ENCODE data around the gene METTL25B. TPM values are rescaled to one million over a fixed set of nuclear protein-coding genes. Genes with fewer than 3 reads are reported as not detected.

Gene METTL25B
- total and polyA plus RNA-seq, 8 donors: 16.8 to 64.9 (median 19.6) TPM

DNA sequence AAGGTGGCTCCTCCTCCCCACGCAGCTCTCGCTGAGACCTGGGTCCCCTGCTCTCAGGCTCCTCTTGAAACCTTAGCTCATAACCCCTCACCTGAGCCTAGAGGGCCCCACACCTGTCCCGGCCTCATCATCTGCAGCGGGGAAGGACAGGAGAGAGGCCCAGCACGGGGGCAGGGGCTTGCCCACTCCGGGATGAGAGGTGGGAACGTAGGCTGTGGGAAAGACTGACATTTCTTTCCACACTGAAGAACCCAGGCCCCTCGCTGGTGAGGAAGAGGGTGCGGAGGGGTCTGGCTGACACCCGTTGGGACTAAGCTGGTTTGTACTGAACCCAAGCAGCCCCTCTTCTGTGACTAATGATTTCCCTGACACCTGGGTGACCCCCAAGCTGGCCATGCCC, 37.1 kb upstream of the METTL25B start:
- intact Hi-C loops (cut with DNase I): loop anchor here in 2 of 3 donors (5.0 kb wide), 1 partner anchor 36 kb away; the partner anchor contains the start of genes ISG20L2 (in 2 of the 2) and METTL25B (in 2 of the 2)
- Histone ChIP-seq H3K27ac (no peak overlapping the region), H3K4me3 (no peak overlapping the region), H3K36me3 (no peaks in the 10 kb centered on the region), H3K4me1 (peaks cover 5 to 12% (median 9%) of the 10 kb centered on the region in 3 donors), H3K27me3 (no peaks in the 10 kb centered on the region), H3K9me3 (no peaks in the 10 kb centered on the region)
- ATAC-seq (no peak), DNase-seq (peak in 1 of 6 donors; percentile 36), FAIRE-seq (no peak)
- TF ChIP-seq, protein P1, sequence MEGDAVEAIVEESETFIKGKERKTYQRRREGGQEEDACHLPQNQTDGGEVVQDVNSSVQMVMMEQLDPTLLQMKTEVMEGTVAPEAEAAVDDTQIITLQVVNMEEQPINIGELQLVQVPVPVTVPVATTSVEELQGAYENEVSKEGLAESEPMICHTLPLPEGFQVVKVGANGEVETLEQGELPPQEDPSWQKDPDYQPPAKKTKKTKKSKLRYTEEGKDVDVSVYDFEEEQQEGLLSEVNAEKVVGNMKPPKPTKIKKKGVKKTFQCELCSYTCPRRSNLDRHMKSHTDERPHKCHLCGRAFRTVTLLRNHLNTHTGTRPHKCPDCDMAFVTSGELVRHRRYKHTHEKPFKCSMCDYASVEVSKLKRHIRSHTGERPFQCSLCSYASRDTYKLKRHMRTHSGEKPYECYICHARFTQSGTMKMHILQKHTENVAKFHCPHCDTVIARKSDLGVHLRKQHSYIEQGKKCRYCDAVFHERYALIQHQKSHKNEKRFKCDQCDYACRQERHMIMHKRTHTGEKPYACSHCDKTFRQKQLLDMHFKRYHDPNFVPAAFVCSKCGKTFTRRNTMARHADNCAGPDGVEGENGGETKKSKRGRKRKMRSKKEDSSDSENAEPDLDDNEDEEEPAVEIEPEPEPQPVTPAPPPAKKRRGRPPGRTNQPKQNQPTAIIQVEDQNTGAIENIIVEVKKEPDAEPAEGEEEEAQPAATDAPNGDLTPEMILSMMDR (IDR thresholded peaks at IDR 0.05): no peak
- 77 to 83% methylated on average over 10 of the region's 10 CpGs for WGBS, 2 donors

DNA sequence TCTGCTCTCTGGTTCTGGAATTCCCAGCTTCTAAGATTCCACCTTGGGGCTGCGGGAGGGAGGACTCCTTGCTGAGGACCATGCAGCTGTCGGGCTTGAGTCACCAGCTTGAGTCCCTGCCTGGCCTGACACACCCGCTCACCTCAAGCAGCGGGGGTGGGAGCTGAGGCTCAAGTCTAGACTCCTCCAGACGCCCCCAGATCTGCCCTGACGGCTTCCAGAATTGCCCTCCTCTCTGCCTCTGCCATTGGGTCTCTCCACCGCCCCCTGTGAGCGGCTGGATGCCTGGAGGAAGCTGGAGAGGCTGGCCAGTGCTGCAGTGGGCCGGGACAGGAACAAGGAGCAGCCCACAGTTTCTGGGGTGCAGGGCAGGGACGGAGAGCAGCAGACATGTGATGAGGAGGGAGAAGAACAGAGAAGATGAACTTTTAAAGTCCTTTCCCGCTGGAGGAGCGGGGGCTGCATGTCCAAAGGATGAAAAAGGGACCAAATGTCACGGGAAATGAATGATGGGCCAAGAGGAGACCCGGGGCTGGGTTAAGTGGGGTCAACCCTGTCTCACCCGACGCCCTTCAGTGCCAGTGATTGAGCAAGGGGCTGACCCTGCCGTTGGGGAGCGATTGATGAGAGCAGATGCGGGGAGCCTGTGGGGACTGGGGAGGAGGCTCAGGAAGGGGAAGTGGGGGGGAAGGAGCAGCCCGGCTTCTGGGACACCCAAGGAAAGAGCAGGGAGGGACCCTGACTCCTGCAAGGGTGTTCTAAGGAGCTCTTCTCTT, 36.4 kb upstream of the METTL25B start:
- H3K27me3 ChIP-seq: no peaks in the 10 kb centered on the region
- intact Hi-C loops (cut with DNase I): loop anchor here in 2 of 3 donors (5.0 kb wide), 1 partner anchor 35 kb away; the partner anchor contains the start of genes ISG20L2 (in 2 of the 2) and METTL25B (in 2 of the 2)
- no peak overlapping the region for H3K4me3 ChIP-seq
- 63 to 67% methylated on average over 20 of the region's 20 CpGs for WGBS, 2 donors
- H3K27ac ChIP-seq: no peak overlapping the region
- H3K4me1 ChIP-seq: peaks cover 5 to 12% (median 9%) of the 10 kb centered on the region in 3 donors
- FAIRE-seq: no peak
- no peaks in the 10 kb centered on the region for H3K36me3 ChIP-seq
- TF ChIP-seq, protein P1 (IDR thresholded peaks at IDR 0.05): no peak
- no peaks in the 10 kb centered on the region for H3K9me3 ChIP-seq
- DNase-seq: peak in 1 of 6 donors; percentile 47
- ATAC-seq: no peak

DNA sequence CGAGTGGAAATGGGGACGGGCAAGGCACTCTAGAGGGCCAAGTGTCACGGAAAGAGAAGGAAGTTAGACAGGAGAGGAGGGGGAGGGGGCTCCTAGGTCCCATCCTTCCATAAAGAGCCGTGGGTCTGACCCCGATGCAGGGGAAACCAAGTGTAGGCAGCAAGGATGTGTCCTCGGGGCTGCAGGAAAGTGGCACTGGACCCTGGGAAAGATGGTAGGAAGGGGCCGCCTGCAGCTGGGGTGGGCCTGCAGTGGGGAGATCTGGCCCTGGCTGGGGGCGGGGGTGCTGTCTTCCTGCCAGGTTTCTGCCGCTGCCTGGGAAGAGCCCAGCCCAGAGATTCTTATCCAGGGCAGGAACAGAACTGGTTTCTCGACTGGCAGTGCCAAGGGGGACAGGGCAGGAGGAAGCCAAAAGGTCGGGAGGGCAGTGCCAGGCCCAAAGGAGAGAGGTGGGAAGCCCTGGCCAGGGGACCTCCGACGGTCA, 35.8 kb upstream of the METTL25B start:
- Histone ChIP-seq H3K4me3 (no peak overlapping the region), H3K9me3 (no peaks in the 10 kb centered on the region), H3K27me3 (no peaks in the 10 kb centered on the region), H3K27ac (no peak overlapping the region), H3K4me1 (peaks cover 5 to 12% (median 9%) of the 10 kb centered on the region in 3 donors), H3K36me3 (no peaks in the 10 kb centered on the region)
- TF ChIP-seq, protein P1 (IDR thresholded peaks at IDR 0.05): no peak
- no peak for FAIRE-seq
- ATAC-seq: peak; percentile 52 to 60 (median 60)
- WGBS, 2 donors: 20 to 24% methylated on average over 13 of the region's 13 CpGs
- peak in 1 of 6 donors; percentile 61 for DNase-seq
- intact Hi-C loops (cut with DNase I): loop anchor here in 2 of 3 donors (5.0 kb wide), 1 partner anchor 35 kb away; the partner anchor contains the start of genes ISG20L2 (in 2 of the 2) and METTL25B (in 2 of the 2)

DNA sequence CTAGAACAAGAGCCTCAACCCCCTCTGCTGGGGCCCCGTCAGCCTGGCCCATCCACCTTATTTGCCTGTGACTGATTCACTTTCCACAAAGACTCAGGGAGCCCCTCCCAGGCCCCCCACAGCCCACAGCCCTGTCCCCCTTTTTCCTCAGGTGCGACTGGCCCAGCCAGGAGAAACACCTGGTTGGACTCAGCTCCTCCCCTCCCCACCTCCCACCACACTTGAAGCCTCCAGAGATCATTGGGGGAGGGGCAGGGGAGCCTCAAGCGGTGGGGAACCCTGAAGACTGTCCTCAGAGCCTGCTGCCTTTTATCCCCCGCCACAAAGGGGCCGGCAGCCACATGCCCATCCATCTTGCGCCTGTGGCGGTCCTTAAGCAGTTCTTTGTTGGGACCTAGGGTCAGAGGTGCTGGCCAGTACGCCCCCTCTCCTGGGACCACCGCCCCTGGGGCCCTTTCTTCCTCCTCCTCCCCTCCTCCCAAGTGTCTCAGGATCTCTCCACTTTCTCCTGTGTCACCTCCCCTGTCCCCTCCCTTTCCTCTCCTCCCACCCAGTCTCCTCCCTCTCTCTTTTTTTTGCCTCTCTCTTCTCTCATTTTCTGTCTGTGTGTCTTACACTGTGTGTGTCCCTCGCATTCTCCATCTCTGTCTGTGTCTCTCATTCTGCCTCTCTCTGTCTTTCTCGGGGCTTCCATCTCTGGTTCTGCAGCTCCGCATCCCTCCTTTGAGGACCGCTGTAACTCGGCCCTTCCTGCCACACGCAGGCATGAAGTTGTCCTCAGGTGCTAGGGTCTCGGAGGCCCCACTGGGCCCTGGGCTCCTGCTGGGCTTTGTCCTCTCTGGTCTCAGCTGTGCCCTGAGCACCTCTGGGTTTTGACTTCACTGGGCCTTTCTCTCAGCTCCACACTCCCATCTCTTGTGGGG, 35.1 kb upstream of the METTL25B start:
- intact Hi-C loops (cut with DNase I): loop anchor here in 2 of 3 donors (5.0 kb wide), 1 partner anchor 34 kb away; the partner anchor contains the start of genes ISG20L2 (in 2 of the 2) and METTL25B (in 2 of the 2)
- H3K27me3 ChIP-seq: no peaks in the 10 kb centered on the region
- TF ChIP-seq, protein P1 (IDR thresholded peaks at IDR 0.05): no peak
- DNase-seq (peak; percentile 24 to 81 (median 71)), ATAC-seq (peak; percentile 80 to 85 (median 84)), FAIRE-seq (no peak)
- H3K4me1 ChIP-seq: peaks cover 5 to 12% (median 9%) of the 10 kb centered on the region in 3 donors
- no peak overlapping the region for H3K4me3 ChIP-seq
- no peak overlapping the region for H3K27ac ChIP-seq
- no peaks in the 10 kb centered on the region for H3K36me3 ChIP-seq
- 50 to 60% methylated on average over 14 to 16 of the region's 16 CpGs for WGBS, 2 donors
- H3K9me3 ChIP-seq: no peaks in the 10 kb centered on the region

All from pancreas (tissue), 10 donors.